Nephron progenitor cell (in vitro differentiated cells): ENCODE results near the gene SNTB2.
A peak's percentile ranks its signal among the peaks of the same experiment; 100 is the strongest.
"Not testable (repeated sequence)": the region's sequence is repeated elsewhere in the genome, so short reads cannot be mapped to it uniquely, and the experiment has no call there.

Source experiments
- DNase-seq: peaks from one replicate; pipeline ENCODE4 v3.0.0; 2021
- H3K27ac Mint-ChIP-seq: 2 replicates; pipeline ENCODE4 v1.8.0; 2021; ENCODE audit warnings: mild to moderate bottlenecking, moderate library complexity, mixed read lengths
- H3K27me3 Mint-ChIP-seq: 2 replicates; pipeline ENCODE4 v1.8.0; 2021; ENCODE audit warnings: mild to moderate bottlenecking, low read depth, mixed read lengths; ENCODE audit not compliant: poor library complexity
- H3K36me3 Mint-ChIP-seq: 2 replicates; pipeline ENCODE4 v1.8.0; 2021; ENCODE audit warnings: low read depth, mixed read lengths
- H3K4me1 Mint-ChIP-seq: 2 replicates; pipeline ENCODE4 v1.8.0; 2021; ENCODE audit warnings: mixed read lengths
- H3K4me3 Mint-ChIP-seq: 2 replicates; pipeline ENCODE4 v1.8.0; 2021; ENCODE audit warnings: mild to moderate bottlenecking, moderate library complexity, mixed read lengths
- H3K9me3 Mint-ChIP-seq: 2 replicates; pipeline ENCODE4 v1.8.0; 2021; ENCODE audit warnings: mild to moderate bottlenecking, moderate library complexity, mixed read lengths
- CTCF ChIP-seq: fragments of 200-600 bp; sonication (generic); IDR thresholded peaks from 2 replicates; pipeline ENCODE4 v1.5.0; 2021; ENCODE audit warnings: antibody characterized with exemption

SNTB2 gene

DNA sequence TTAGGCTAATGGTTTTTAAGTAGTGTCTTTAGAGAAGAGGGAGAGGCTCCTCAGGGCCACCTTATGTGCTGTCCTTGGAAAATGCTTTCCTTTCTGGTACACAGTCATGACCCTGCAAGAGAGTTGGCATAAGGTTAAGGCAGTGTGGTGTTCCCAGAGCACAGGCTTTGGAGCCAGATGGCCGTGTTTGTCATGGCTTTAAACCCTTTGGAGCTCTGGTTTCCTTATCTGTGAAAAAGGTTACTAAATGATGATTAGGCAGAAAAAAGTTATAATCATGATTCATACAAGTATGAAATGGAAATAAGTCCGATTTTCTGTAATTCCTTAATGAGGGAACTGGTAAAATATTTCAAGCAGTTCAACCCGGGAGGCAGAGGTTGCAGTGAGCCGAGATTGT is 41.3 kb upstream of the SNTB2 start:
- no peaks in the 10 kb centered on the region for H3K9me3 Mint-ChIP-seq

GRCh38 chr16:69149621-69150020 is 37.3 kb upstream of the SNTB2 start:
- not testable (repeated sequence) for H3K27ac Mint-ChIP-seq, H3K27me3 Mint-ChIP-seq, DNase-seq, H3K9me3 Mint-ChIP-seq, H3K4me1 Mint-ChIP-seq, H3K4me3 Mint-ChIP-seq
- H3K36me3 Mint-ChIP-seq: peaks cover 55% of the 10 kb centered on the region

More for the DNA sequence above, 41.3 kb upstream of the SNTB2 start:
- H3K27me3 Mint-ChIP-seq: no peaks in the 10 kb centered on the region
- peak overlapping the region; percentile 57 for H3K27ac Mint-ChIP-seq
- TF ChIP-seq CTCF: no peak
- DNase-seq: no peak
- peaks cover 74% of the 10 kb centered on the region for H3K36me3 Mint-ChIP-seq
- no peaks in the 10 kb centered on the region for H3K4me1 Mint-ChIP-seq
- H3K4me3 Mint-ChIP-seq: no peak overlapping the region

DNA sequence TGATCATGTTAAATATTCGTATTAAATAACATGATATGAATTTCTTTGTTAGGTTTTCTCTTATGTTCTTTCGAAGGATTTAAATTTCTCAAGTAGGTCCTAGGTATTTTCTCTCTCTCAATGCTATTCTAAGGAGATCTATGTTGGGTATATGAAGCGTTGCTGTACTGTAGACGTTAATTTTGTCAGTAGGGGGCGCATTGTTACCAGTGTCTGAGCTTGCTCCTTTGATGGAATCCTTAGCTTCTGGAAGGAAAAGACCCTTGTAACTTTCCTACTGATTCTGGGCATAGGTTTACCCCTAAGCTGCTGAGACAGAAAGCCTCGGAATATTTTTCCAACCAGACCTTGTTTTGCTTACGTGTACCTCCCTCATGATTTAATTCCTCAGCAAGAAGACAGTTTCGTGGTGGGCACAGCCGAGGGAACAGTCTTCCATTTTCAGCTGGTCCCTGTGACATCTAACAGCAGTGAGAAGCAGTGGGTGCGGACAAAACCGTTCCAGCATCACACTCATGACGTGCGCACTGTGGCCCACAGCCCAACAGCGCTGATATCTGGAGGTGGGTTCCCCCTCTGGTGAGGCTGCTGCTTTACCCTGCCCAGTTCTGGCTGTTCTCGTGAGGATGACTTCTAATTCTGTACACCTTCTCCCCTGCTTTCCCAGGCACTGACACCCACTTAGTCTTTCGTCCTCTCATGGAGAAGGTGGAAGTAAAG is 36.7 kb upstream of the SNTB2 start:
- no peaks in the 10 kb centered on the region for H3K4me1 Mint-ChIP-seq
- peak; percentile 50 for DNase-seq
- TF ChIP-seq CTCF: peak; percentile 64
- H3K4me3 Mint-ChIP-seq: no peak overlapping the region
- no peak overlapping the region for H3K27ac Mint-ChIP-seq
- H3K36me3 Mint-ChIP-seq: peaks cover 57% of the 10 kb centered on the region
- no peaks in the 10 kb centered on the region for H3K27me3 Mint-ChIP-seq
- no peaks in the 10 kb centered on the region for H3K9me3 Mint-ChIP-seq

GRCh38 chr16:69157196-69157595 is 29.8 kb upstream of the SNTB2 start:
- DNase-seq: no peak
- no peaks in the 10 kb centered on the region for H3K9me3 Mint-ChIP-seq

GRCh38 chr16:69160192-69160591 is 26.8 kb upstream of the SNTB2 start:
- Mint-ChIP-seq H3K27ac (peak overlapping the region; percentile 22), H3K27me3 (peaks cover 2% of the 10 kb centered on the region), H3K4me3 (no peak overlapping the region), H3K9me3 (no peaks in the 10 kb centered on the region), H3K4me1 (peaks cover under 1% of the 10 kb centered on the region), H3K36me3 (peaks cover 68% of the 10 kb centered on the region)
- DNase-seq: no peak
- TF ChIP-seq CTCF: no peak

More at GRCh38 chr16:69157196-69157595, 29.8 kb upstream of the SNTB2 start:
- peaks cover 2% of the 10 kb centered on the region for H3K27me3 Mint-ChIP-seq
- no peak overlapping the region for H3K27ac Mint-ChIP-seq
- H3K4me1 Mint-ChIP-seq: no peaks in the 10 kb centered on the region
- no peak overlapping the region for H3K4me3 Mint-ChIP-seq
- peaks cover 74% of the 10 kb centered on the region for H3K36me3 Mint-ChIP-seq
- no peak for TF ChIP-seq CTCF

DNA sequence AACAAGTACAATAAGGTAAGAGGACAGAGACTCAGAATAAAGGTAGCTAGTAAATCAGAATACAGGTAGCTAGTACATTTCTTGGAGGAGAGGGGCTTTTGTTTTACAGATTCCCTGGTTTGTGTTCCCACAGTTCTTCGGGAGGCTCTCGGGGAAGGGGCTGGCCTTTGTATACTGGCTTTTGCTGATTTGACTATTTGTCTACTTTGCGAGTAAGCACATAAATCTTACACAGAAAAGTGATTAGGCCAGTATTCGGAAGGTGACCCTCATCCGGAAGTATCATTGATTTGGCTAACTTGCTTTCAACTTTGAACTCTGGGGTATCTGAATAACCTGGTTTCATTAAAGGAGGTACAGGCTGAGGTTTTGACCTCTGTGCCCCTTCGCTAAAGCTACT is 21.4 kb upstream of the SNTB2 start:
- H3K4me3 Mint-ChIP-seq: no peak overlapping the region
- H3K9me3 Mint-ChIP-seq: no peaks in the 10 kb centered on the region
- H3K27me3 Mint-ChIP-seq: no peaks in the 10 kb centered on the region
- TF ChIP-seq CTCF: no peak
- peaks cover 16% of the 10 kb centered on the region for H3K4me1 Mint-ChIP-seq
- no peak for DNase-seq
- peaks cover 73% of the 10 kb centered on the region for H3K36me3 Mint-ChIP-seq
- peak overlapping the region; percentile 30 for H3K27ac Mint-ChIP-seq
